GM21619 (cell line): ENCODE results near the gene TEX264.
"Not testable (repeated sequence)": the region's sequence is repeated elsewhere in the genome, so short reads cannot be mapped to it uniquely, and the experiment has no call there.

Experiments
- ATAC-seq: cut with Tn5 transposase; IDR thresholded peaks from one replicate; pipeline ENCODE4 v1.9.1; 2021; ENCODE audit not compliant: unreplicated experiment

Gene TEX264

GRCh38 chr3:51712963-51713362, 41.9 kb downstream of the TEX264 start:
- ATAC-seq: no peak

GRCh38 chr3:51715231-51715976, 44.4 kb downstream of the TEX264 start:
- no peak for ATAC-seq

DNA sequence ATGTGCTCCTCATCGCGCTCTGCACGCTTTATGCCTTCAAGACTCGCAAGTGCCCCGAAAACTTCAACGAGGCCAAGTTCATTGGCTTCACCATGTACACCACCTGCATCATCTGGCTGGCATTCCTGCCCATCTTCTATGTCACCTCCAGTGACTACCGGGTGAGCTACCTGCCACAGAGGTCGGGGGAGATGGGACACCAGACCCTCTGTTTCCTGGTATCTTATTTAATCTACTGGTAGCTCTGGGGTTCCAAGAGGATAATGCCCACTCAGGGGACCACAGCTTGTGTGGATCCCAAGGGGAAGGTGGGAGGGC, 44.9 kb downstream of the TEX264 start:
- ATAC-seq: no peak

DNA sequence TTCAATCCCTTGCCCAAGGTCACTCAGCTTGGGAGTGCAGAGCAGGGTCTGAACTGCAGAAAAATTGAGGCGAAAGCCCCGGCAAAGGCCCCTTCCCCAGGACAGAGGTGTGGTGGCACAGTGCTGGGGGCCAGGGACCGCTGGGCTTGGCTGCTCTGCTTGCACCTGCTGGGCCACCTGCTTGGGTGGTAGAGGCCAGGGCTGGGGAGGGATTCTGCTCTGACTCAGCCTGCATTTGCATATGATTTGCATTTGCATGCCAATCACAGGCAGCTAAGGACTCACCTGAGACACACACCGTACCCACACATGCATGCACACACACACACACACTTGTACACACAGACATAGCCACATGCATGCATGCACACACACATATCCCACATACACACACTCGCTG, 45.8 kb downstream of the TEX264 start:
- no peak for ATAC-seq

DNA sequence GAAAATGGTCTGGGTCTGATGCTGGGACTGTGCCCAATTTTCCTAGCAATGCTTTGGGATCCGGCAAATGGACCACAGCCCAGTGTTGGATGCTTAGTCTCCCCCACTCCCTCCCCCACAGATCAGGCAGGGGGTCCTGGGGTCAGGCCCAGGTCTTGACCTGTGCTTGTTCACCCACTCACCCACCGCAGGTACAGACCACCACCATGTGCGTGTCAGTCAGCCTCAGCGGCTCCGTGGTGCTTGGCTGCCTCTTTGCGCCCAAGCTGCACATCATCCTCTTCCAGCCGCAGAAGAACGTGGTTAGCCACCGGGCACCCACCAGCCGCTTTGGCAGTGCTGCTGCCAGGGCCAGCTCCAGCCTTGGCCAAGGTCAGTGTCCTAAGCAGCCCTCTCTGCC, 46.4 kb downstream of the TEX264 start:
- ATAC-seq: no peak

GRCh38 chr3:51717947-51718346, 46.9 kb downstream of the TEX264 start:
- ATAC-seq: no peak

DNA sequence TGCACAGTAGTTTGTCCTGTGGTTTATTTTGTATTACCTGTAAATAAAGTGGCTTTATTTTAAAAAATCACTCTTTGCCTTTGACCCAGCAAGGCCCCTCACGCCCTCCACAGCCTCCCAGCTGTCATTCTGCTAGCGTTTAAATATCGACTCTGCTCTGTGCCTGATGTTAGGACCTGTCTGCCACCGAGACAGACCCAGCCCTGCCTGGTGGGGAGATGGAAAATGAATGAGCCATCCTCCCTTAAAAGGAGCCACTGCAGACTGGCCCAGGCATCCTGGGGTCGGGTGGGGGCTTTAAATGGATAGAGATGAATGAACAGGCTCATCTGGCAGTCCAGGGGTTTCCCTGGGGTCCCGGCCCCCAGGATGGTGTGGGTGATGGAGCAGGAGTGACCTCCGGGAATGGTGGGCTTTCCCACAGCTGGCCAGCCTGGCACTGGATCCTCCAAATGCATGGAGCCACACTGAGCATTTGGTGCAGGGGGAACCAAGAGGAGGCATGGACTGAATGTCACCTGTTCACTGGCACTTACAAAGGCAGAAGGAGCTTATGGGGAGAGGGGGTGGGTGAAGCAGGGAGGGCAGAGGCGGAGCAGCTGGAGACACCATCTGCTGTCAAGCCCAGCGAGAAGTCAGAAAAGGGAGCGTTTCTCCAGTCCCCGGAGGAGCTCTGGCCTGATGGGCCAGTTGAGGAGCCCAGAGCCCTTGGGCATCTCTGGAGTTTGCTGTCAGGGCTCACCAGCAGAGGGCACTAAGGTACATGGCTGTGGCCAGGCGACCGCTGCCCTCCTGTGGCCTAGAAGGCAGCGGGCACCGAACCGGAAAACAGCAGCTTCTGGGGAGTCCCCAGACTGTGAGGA, 47.7 kb downstream of the TEX264 start:
- ATAC-seq: no peak

- ATAC-seq: no peak
These were observed 48.5 kb downstream of the TEX264 start for GRCh38 chr3:51719410-51720025.

DNA sequence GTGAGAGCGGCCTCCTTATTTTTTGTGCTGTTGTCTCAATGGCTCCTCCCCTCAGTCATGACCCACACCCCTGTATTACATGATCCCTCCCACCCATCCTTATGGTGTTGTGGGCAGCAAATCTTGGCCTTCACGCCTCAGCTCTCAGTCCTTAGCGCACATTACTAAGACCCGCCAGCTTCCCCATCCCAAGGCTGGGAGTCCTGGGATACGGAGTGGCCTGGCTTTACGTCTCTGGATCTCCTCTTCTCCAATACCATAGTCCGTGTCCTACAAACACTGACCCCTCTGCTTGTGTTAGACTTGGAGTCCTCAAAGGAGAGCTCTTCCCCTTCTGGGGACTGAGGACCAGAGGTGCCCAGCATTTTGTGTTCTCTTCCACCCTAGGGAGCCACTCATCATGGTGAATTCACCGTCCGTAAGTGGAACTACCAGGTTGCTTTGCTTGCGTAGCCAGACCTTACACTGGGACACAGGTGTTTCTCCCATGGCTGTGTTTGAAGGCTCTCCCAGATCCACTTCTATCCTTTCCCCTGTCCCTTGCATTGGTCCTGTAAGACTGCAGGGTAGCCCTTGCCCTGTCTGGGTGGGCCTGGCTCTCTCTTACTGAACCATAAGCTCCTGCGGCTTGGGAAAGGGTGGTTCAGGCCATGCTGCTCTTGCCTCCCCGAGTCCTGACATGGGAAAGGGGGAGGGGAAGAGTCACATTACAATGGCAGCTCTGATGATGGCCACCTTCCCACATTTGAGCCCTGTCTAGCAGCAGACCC, 49.4 kb downstream of the TEX264 start:
- ATAC-seq: no peak

- ATAC-seq: no peak
These were observed 50.2 kb downstream of the TEX264 start for GRCh38 chr3:51721062-51721745.

- no peak for ATAC-seq
These were observed 51.3 kb downstream of the TEX264 start for GRCh38 chr3:51722362-51722761.

DNA sequence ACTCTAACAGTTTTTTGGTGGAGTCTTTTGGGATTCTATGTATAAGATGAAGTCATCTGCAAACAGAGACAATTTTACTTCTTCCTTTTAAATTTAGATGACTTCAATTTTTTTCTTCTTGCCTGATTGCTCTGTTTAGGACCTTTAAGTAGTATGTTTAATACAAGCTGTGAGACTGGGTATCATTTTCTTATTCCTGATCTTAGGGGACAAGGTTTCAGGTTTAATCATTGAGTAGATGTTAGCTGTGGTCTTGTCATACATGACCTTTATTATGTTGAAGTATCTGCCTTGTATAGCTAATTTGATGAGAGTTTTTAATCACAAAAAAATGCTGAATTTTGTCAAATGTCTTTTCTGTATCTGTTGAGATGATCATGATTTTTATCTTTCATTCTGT, 56.4 kb downstream of the TEX264 start:
- ATAC-seq: no peak

- ATAC-seq: no peak
These were observed 58.1 kb downstream of the TEX264 start for GRCh38 chr3:51729042-51729633.

DNA sequence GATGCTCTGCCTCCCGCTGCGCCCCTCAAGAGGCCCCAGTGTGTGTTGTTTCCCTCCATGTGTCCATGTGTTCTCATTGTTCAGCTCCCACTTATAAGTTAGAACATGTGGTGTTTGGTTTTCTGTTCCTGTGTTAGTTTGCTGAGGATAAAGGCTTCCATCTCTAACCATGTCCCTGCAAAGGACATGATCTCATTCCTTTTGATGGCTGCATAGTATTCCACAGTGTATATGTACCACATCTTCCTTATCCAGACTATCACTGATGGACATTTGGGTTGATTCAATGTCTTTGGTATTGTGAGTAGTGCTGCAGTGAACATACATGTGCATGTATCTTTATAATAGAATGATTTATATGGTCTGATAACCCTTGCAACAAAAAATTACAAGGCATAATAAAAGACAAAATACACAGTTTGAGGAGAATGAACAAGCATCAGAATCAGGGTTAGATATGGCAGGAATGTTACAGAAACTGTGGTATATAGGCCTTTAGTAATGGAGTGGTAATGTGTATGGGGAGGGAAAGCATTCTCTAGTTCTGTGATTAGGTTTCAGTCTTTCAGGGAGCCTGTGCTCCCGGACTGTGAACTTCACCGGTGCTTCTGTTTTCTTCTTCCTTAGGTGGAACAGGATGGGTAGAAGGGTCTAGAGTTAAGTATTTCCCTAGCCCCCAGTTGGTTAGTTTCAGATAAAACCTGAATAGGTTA, 63.0 kb downstream of the TEX264 start:
- no peak for ATAC-seq

- no peak for ATAC-seq
These were observed 63.5 kb downstream of the TEX264 start for GRCh38 chr3:51734572-51734907.

GRCh38 chr3:51735039-51735438, 64.0 kb downstream of the TEX264 start:
- ATAC-seq: no peak

DNA sequence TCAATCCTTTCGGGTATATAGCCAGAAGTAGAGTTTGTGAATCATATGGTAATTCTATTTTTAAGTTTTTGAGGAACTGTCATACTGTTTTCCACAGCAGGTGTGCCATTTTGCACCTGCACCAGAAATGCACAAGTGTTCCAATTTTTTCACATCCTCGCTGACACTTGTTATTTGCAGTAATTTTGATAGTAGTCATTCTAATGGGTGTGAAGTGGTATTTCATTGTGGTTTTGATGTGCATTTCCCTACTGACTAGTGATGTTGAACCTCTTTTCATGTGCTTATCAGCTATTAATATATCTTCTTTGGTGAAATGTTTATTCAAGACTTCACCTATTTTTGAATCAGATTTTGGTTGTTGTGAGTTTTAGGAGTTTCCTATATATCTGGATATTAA, 64.9 kb downstream of the TEX264 start:
- ATAC-seq: no peak

GRCh38 chr3:51739110-51739509, 68.1 kb downstream of the TEX264 start:
- ATAC-seq: no peak

DNA sequence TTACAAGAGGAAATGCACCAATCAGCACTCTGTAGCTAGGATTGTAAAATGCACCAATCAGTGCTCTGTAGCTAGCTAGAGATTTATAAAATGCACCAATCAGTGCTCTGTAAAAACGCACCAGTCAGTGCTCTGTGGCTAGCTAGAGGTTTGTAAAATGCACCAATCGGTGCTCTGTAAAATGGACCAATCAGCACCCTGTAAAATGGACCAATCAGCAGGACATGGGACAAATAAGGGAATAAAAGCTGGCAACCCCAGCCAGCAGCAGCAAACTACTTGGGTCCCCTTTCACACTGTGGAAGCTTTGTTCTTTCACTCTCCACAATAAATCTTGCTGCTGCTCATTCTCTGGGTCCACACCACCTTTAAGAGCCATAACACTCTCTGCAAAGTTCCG, 71.3 kb downstream of the TEX264 start:
- ATAC-seq: not testable (repeated sequence)

DNA sequence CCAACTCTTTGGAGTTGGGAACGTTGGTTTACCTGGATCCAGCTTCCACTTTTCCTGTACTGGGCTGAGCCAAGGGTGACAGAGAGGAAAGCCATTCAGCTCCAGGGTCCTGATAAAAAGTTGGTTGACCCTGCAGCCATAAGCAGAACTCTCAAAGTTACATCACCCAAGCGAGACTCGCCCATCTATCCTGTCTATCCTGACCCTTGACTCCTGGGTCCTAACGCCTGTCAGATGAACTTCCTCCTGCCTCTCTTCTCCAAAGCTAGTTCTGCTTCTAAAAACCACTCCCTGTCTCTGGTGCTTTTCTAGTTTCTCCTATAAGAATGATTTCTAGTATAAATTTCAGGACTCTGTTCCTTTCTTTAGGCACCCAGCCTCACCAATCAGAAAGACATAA, 71.9 kb downstream of the TEX264 start:
- not testable (repeated sequence) for ATAC-seq
